Thyroid gland (tissue), 4 donors: Measurements from ENCODE around the gene ULK4.

Experiments used
- POLR2A ChIP-seq, 2 donors: fragments of 450-650 bp; IDR thresholded peaks; one replicate each; pipeline ENCODE4 v1.6.1; 2017; ENCODE audit warnings: antibody characterized with exemption in 2 of 2, mild to moderate bottlenecking in 2 of 2, moderate library complexity in 1 of 2
- TF ChIP-seq, protein P1 (sequence below), 6 experiments: fragments of 200-600 bp in 3 of 6; fragments of 450-650 bp in 3 of 6; sonication (generic) in 3 of 6; IDR thresholded peaks; one replicate each; pipeline ENCODE4 v1.5.1; 2016 to 2019; ENCODE audit warnings: antibody characterized with exemption in 6 of 6, mild to moderate bottlenecking in 2 of 6, inconsistent platforms in 1 of 6, moderate library complexity in 1 of 6

- TF ChIP-seq, protein P1, sequence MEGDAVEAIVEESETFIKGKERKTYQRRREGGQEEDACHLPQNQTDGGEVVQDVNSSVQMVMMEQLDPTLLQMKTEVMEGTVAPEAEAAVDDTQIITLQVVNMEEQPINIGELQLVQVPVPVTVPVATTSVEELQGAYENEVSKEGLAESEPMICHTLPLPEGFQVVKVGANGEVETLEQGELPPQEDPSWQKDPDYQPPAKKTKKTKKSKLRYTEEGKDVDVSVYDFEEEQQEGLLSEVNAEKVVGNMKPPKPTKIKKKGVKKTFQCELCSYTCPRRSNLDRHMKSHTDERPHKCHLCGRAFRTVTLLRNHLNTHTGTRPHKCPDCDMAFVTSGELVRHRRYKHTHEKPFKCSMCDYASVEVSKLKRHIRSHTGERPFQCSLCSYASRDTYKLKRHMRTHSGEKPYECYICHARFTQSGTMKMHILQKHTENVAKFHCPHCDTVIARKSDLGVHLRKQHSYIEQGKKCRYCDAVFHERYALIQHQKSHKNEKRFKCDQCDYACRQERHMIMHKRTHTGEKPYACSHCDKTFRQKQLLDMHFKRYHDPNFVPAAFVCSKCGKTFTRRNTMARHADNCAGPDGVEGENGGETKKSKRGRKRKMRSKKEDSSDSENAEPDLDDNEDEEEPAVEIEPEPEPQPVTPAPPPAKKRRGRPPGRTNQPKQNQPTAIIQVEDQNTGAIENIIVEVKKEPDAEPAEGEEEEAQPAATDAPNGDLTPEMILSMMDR (IDR thresholded peaks at IDR 0.05): no peak
- TF ChIP-seq POLR2A (IDR thresholded peaks at IDR 0.05): no peak
These were observed 153.3 kb downstream of the ULK4 start for GRCh38 chr3:41808618-41809017.
